ENCODE results near the gene CDH26.

GRCh38 chr20:59976156-59976782 is 18.0 kb downstream of the CDH26 start:
- TF ChIP-seq CTCF (IDR thresholded peaks at IDR 0.05), result no peak
- TF ChIP-seq EZH2 (IDR thresholded peaks at IDR 0.05; ENCODE audit: borderline replicate concordance, insufficient read depth, low read depth, low read length, poor library complexity, severe bottlenecking), result no peak

Data from B cell (primary cell).